Activated B cell treated with CpG ODN at 0.5 μM for 24 hours (primary cell): ENCODE results near the gene GBP7. TPM values are rescaled to one million over a fixed set of nuclear protein-coding genes. Genes with fewer than 3 reads are reported as not detected.
A peak's percentile ranks its signal among the peaks of the same experiment; 100 is the strongest.

Experiments used
- ATAC-seq: fragments of 200-7000 bp; cut with Tn5 transposase; one replicate; pipeline ENCODE4 v1.10.0; 2021; ENCODE audit warnings: low read depth, mild to moderate bottlenecking, moderate library complexity
- CTCF ChIA-PET: fragments of 350-600 bp; sonication (Branson Sonifier 250); formaldehyde crosslinking; loops from one replicate; lab custom pipeline; 2021; ENCODE audit warnings: antibody characterized with exemption; lab: Charles Lee
- POLR2A ChIA-PET: fragments of 350-600 bp; sonication (Branson Sonifier 250); formaldehyde crosslinking; loops from one replicate; lab custom pipeline; 2021; ENCODE audit warnings: antibody characterized with exemption; lab: Charles Lee
- DNase-seq: peaks from one replicate; pipeline ENCODE4 v3.0.0; 2022
- H3K27ac Mint-ChIP-seq: one replicate; pipeline ENCODE4 v1.8.0; 2020; ENCODE audit warnings: mixed read lengths
- H3K27me3 Mint-ChIP-seq: one replicate; pipeline ENCODE4 v1.8.0; 2021; ENCODE audit warnings: mixed read lengths
- H3K36me3 Mint-ChIP-seq: one replicate; pipeline ENCODE4 v1.8.0; 2021; ENCODE audit warnings: low read depth, mixed read lengths
- H3K4me1 Mint-ChIP-seq: one replicate; pipeline ENCODE4 v1.8.0; 2021; ENCODE audit warnings: mixed read lengths
- H3K4me3 Mint-ChIP-seq: one replicate; pipeline ENCODE4 v1.8.0; 2020; ENCODE audit warnings: mild to moderate bottlenecking, mixed read lengths
- H3K9me3 Mint-ChIP-seq: one replicate; pipeline ENCODE4 v1.8.0; 2020; ENCODE audit warnings: mixed read lengths
- intact Hi-C: fragments of 100-400 bp; cut with micrococcal nuclease; formaldehyde crosslinking; loops from one replicate; pipeline ENCODE4 v1.15.1; 2024
- total RNA-seq: library from RNA; stranded (reverse); gene quantifications from 2 replicates; pipeline ENCODE4 v1.2.3, GENCODE V29; 2022
- TF ChIP-seq, protein P1 (sequence below): fragments of 200-600 bp; IDR thresholded peaks from one replicate; pipeline ENCODE4 v1.8.0; 2022; ENCODE audit warnings: antibody characterized with exemption, mild to moderate bottlenecking

The GBP7 gene
- total RNA-seq, 1 donor from 2014 or later: not detected

DNA sequence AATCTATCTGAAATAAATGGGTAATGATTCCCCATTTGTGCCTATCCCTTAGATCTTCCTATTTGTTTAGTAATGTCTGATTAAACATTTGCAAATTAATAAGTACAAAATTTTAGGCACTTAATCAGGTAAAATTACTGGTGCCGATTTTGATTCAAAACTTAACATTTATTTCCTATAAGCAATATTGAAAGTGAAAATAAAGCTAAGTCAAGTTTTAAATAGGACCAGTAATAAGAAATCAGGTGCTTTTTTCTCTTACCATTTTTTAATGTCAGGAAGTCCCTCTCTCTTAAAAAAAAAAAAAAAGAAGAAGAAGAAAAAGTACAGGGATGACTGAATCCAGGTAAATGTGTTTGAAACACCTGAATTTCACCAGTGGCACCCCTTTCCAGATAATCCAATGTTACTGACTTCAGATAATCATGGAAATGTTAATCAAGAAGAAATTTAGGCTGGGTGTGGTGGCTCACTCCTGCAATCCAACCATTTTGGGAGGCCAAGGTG lies 23.8 kb upstream of the GBP7 start:
- Mint-ChIP-seq H3K4me3 (peak overlapping the region; percentile 96), H3K4me1 (peaks cover 76% of the 10 kb centered on the region), H3K36me3 (peaks cover 30% of the 10 kb centered on the region), H3K9me3 (peaks cover 7% of the 10 kb centered on the region), H3K27me3 (no peaks in the 10 kb centered on the region), H3K27ac (peak overlapping the region; percentile 92)
- CTCF ChIA-PET: interaction anchor here (1.0 to 2.4 kb wide), 5 partner anchors 114 to 159 kb away, joined by 3 to 8 read pairs (median 5); no protein-coding TSS in a partner anchor
- POLR2A ChIA-PET: interaction anchor here (0.6 to 4.0 kb wide), 11 partner anchors 10 to 495 kb away, joined by 3 to 42 read pairs (median 4); partner anchors contain the start of genes GBP3 and GBP5
- DNase-seq (no peak), ATAC-seq (no peak)
- TF ChIP-seq, protein P1, sequence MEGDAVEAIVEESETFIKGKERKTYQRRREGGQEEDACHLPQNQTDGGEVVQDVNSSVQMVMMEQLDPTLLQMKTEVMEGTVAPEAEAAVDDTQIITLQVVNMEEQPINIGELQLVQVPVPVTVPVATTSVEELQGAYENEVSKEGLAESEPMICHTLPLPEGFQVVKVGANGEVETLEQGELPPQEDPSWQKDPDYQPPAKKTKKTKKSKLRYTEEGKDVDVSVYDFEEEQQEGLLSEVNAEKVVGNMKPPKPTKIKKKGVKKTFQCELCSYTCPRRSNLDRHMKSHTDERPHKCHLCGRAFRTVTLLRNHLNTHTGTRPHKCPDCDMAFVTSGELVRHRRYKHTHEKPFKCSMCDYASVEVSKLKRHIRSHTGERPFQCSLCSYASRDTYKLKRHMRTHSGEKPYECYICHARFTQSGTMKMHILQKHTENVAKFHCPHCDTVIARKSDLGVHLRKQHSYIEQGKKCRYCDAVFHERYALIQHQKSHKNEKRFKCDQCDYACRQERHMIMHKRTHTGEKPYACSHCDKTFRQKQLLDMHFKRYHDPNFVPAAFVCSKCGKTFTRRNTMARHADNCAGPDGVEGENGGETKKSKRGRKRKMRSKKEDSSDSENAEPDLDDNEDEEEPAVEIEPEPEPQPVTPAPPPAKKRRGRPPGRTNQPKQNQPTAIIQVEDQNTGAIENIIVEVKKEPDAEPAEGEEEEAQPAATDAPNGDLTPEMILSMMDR: no peak
- intact Hi-C loops: loop anchor here (1.0 to 10.0 kb wide), 6 partner anchors 69 to 515 kb away; partner anchors contain the start of genes GBP2, GTF2B and PKN2

DNA sequence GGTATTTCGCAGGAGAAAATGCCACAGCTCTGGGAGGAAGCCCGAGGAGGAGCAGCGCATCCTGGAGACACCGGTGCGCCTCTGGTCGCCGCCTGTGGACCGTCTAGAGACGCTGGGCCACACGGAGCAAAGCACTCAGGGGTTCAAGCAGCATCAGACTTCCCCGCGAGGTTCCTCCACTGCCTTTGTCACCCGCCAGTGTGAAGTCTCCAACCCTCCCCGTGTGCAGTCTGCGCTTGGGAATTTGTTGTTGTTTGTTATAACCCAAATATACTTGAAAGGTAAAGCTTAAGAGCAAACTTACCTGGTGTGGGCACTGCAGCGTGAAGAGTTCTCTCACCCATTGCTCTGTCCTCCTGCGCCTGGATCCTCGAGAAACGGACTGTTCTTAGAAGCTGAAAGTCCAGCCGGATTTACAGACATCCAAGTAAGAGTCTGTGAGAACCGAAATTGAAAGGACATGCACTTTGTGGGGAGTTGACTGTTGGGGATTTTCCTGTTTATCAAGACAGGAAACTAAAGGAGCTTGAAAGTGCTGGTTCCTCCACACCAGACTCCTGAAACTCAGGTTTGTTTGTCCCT lies 22.8 kb upstream of the GBP7 start, which contains the start of gene GBP4:
Gene GBP4, minus strand, starts transcription at position 452 of the 582 bp plus-strand sequence. Its CDS starts 108 bp downstream, at position 344.
- Mint-ChIP-seq H3K36me3 (peaks cover 35% of the 10 kb centered on the region), H3K27me3 (no peaks in the 10 kb centered on the region), H3K4me3 (peak within 1 kb of the TSS; percentile 96), H3K27ac (peak within 1 kb of the TSS; percentile 92), H3K9me3 (no peaks in the 10 kb centered on the region), H3K4me1 (peaks cover 76% of the 10 kb centered on the region)
- TF ChIP-seq, protein P1: no peak
- DNase-seq (peak; percentile 27), ATAC-seq (peak; percentile 47)
- ChIA-PET POLR2A (interaction anchor here (0.6 to 4.0 kb wide), 8 partner anchors 9 to 160 kb away, joined by 3 to 42 read pairs (median 4); partner anchors contain the start of genes GBP1 and GBP5), CTCF (interaction anchor here (0.6 to 2.4 kb wide), 7 partner anchors 74 to 181 kb away, joined by 3 to 8 read pairs (median 5); partner anchors contain the start of genes GBP1 and GBP5)
- intact Hi-C loops: loop anchor here (1.0 to 10.0 kb wide), 6 partner anchors 68 to 514 kb away; partner anchors contain the start of genes GBP2, GTF2B and PKN2

DNA sequence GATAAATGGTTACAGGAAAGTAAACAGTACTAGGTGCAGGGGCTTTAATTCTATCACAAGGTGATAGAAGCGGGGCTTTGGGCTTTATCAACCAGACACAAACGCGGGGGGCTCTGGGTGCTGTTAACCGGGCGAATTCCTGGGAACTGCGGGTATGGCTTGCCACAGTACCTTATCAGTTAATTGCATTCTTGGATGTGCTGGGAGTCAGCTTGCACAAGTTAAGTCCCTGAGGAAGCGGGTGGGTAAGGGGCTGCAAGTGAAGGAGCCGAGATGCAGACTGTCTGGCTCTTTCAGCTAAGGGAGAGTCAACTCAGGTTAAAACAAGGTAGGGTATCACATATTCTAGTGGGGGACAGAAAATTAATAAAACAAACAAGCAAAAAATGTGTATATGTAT lies 22.3 kb upstream of the GBP7 start:
- DNase-seq (no peak), ATAC-seq (peak; percentile 1)
- H3K36me3 Mint-ChIP-seq: peaks cover 39% of the 10 kb centered on the region
- ChIA-PET CTCF (interaction anchor here (0.6 to 2.4 kb wide), 7 partner anchors 73 to 181 kb away, joined by 3 to 8 read pairs (median 5); partner anchors contain the start of genes GBP1 and GBP5), POLR2A (interaction anchor here (0.8 to 4.0 kb wide), 4 partner anchors 75 to 160 kb away, joined by 3 to 42 read pairs (median 8); partner anchors contain the start of genes GBP1 and GBP5)
- peak overlapping the region; percentile 96 for H3K4me3 Mint-ChIP-seq
- no peaks in the 10 kb centered on the region for H3K27me3 Mint-ChIP-seq
- peak overlapping the region; percentile 92 for H3K27ac Mint-ChIP-seq
- intact Hi-C loops: loop anchor here (2.0 to 10.0 kb wide), 5 partner anchors 71 to 513 kb away; partner anchors contain the start of genes GBP2, GTF2B and PKN2
- peaks cover 72% of the 10 kb centered on the region for H3K4me1 Mint-ChIP-seq
- H3K9me3 Mint-ChIP-seq: no peaks in the 10 kb centered on the region
- TF ChIP-seq, protein P1: no peak

DNA sequence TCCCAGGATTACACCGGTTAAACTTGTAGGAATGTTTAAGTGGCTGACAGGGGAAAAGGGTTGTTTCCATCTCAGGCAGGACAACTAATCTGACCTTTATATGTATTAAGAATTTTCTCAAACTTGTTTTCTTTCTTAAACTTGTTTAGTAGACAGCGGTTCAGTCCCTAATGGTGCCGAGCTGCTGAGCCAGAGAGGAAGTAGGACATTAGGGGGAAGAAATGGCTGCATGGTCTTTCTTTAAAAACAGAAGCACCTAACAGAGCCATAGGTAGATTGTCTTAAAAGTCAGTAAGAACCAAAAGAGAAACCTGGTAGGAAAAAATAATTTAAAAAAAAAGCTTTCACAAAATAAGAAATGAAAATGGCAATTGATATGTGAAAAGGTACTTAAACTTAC lies 19.7 kb upstream of the GBP7 start:
- H3K9me3 Mint-ChIP-seq: no peaks in the 10 kb centered on the region
- DNase-seq: no peak
- peak overlapping the region; percentile 12 for H3K4me3 Mint-ChIP-seq
- intact Hi-C loops: loop anchor here (5.0 to 10.0 kb wide), 3 partner anchors 108 to 511 kb away; partner anchors contain the start of genes GTF2B and PKN2
- ATAC-seq: no peak
- peaks cover 59% of the 10 kb centered on the region for H3K36me3 Mint-ChIP-seq
- H3K27me3 Mint-ChIP-seq: no peaks in the 10 kb centered on the region
- CTCF ChIA-PET: no interaction called here
- peaks cover 49% of the 10 kb centered on the region for H3K4me1 Mint-ChIP-seq
- POLR2A ChIA-PET: interaction anchor here (1.4 kb wide), 1 partner anchor 69 kb away, joined by 6 read pairs; no protein-coding TSS in a partner anchor
- peak overlapping the region; percentile 57 for H3K27ac Mint-ChIP-seq
- TF ChIP-seq, protein P1: no peak
